Measurements from ENCODE around the gene PTPRN2.

Gene PTPRN2

GRCh38 chr7:158401295-158401694 is 186.3 kb downstream of the PTPRN2 start:
- DNase-seq (ENCODE audit: low spot score): no peak

DNA sequence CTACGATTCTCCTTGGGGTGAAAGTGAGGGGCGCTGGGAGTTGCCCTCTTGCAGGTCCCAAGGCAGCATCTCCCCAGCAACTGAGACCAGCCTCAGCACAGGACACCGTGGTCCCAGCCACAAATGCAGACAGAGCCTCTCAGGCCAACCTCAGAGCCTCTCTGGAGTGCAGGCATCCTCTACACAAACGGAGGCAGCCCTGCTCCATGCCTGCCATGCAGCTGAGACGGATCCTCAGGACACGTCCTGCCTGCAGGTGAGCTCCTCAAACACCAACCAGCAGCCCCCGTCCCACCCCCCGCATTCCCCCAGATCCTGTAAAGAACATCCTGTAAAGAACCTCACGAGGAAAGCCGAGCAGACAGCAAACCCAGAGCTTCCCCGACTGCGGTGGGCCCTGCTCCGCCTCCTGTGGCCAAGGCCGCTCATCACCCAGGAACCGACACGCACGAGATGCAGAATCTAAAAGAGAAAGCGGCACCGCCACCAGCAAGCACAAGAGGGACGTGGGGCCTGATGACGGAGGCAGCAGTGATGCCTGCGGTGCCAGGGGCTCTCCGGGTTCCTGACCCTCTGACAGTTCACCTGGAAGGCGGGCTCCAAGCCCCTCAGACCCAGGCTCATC is 186.9 kb downstream of the PTPRN2 start:
- no peak for DNase-seq (ENCODE audit: low spot score)

- no peak for DNase-seq (ENCODE audit: low spot score)
These were observed 187.9 kb downstream of the PTPRN2 start for GRCh38 chr7:158399762-158400161.

DNA sequence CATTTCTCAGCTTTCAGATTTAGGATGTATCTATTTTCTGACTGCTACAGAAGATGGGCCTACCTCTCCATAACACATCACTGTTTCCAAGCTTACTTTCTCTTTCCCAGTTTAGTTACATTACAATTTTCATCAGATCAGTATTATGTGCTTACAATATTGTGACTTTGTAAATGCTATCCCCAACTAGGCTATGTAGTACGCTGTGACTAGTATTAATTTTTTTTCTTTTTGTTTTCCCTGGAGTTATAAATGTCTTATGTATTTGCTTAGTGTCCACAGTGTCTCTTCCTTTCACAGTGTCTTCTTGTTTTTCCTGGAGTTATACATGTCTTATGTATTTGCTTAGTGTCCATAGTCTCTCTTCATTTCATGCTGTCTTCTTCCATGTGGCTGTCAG is 188.9 kb downstream of the PTPRN2 start:
- no peak for DNase-seq (ENCODE audit: low spot score)

- no peak for DNase-seq (ENCODE audit: low spot score)
These were observed 189.7 kb downstream of the PTPRN2 start for GRCh38 chr7:158397885-158398284.

- no peak for DNase-seq (ENCODE audit: low spot score)
These were observed 190.4 kb downstream of the PTPRN2 start for GRCh38 chr7:158396982-158397862.

- no peak for DNase-seq (ENCODE audit: low spot score)
These were observed 191.2 kb downstream of the PTPRN2 start for GRCh38 chr7:158396301-158396905.

DNA sequence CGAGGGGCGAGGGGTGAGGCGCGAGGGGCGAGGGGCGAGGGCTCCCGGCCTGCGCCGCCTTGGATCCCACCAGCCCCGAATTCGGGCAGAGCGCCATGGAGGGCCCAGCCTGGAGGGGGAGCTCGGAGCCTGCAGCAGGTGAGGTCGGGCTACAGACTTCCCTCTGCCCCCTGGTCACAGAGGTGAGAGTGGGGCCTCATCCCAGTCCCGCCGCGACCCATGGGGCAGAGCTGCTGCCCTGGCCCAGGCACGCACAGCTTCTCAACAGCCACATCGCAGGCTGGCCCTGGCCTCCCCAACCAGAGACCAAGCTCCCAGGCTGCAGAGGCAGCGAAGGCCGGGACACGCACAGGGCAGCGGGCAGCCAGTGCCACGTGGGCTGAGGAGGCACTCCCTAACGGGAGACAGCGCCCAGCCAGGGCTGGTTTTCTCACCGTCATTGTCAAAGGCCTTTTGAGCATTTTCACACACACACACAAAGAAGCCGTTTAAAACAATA is 191.8 kb downstream of the PTPRN2 start:
- peak; percentile 64 for DNase-seq (ENCODE audit: low spot score)

- DNase-seq (ENCODE audit: low spot score): no peak
These were observed 192.3 kb downstream of the PTPRN2 start for GRCh38 chr7:158395349-158395748.

- DNase-seq (ENCODE audit: low spot score): no peak
These were observed 192.7 kb downstream of the PTPRN2 start for GRCh38 chr7:158394936-158395335.

- DNase-seq (ENCODE audit: low spot score): no peak
These were observed 193.5 kb downstream of the PTPRN2 start for GRCh38 chr7:158393926-158394625.

GRCh38 chr7:158392251-158392650 is 195.4 kb downstream of the PTPRN2 start:
- no peak for DNase-seq (ENCODE audit: low spot score)

DNA sequence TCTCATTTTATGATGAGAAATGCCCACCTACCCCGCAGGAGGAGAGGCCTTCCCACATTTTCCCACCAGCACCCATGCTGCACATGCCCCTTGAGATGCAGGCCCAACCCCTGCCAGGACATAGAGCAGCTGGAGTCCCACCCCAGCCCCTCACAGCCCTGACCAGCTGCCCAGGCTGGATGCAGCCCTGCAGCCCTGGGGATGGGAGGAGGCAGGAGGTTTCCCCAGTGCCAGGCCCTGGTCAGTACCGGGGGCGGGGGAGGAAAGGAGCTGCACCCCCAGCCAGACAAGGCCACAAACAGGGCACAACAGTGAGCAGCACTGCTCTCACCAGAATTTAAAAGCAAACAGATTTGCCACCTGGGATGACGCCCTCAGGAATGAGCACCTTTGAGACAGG is 196.1 kb downstream of the PTPRN2 start:
- no peak for DNase-seq (ENCODE audit: low spot score)

- no peak for DNase-seq (ENCODE audit: low spot score)
These were observed 196.5 kb downstream of the PTPRN2 start for GRCh38 chr7:158391141-158391540.

- DNase-seq (ENCODE audit: low spot score): no peak
These were observed 197.2 kb downstream of the PTPRN2 start for GRCh38 chr7:158390460-158390859.

DNA sequence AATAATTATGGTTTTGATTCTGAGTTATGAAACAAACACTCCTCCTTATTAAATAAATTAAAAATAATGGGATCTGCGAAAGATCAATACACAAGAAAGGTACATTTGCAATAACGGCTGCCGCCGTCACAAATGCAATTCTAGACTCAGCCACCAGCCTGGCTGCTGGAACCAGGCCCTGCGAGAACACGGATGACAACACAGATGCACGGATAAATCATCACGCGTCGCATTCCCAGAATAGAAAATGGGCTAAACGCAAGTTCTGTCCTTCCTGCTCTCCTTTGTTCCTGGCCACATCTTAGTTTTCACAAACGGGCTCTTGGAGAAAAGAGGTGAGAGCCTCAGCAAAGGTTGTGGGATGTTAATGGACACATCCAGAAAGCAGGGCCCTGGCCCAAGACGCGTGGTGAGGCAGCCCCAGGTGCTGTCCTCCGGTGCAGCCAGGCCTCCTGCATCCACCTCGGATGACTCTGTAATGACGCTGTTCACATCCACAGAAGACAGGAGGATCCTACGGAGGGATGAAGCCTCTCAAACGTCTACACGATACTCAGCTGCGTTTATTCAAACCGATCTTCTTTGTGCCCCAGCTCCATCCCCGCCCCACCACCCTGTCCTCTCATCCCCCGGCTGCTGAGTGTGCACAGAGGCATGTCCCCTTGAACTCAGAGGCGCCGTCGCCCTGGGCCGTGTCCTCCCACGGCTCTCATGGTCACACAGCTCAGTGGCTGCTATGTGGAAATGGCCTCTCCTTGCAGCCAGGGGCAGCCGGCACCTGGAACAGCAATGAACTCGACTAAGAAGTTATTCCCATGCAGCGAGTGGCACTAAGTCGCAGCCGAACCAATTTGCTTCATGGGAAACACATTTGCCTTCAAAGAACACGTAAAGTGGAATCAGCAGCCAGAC is 197.9 kb downstream of the PTPRN2 start:
- no peak for DNase-seq (ENCODE audit: low spot score)

DNA sequence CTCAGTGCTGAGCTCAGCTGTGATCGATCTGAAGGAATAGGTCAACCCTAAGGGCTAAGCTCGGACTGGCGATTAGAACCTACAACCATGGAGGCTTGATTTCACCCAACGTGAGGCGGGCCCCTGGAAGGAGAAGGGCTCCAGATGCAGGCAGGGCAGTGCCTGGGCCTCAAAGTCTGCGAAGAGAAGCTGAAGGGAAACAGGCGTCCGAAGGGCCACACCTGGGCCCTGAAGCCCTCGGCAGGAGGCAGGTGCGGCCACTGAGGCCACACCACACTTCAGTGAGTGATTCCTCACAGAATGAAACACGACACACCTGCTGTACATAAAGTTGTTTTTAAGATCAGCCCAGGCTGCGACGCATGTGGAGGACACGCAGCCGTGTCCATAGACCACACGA is 198.7 kb downstream of the PTPRN2 start:
- DNase-seq (ENCODE audit: low spot score): no peak

- DNase-seq (ENCODE audit: low spot score): no peak
These were observed 199.6 kb downstream of the PTPRN2 start for GRCh38 chr7:158388072-158388471.

DNA sequence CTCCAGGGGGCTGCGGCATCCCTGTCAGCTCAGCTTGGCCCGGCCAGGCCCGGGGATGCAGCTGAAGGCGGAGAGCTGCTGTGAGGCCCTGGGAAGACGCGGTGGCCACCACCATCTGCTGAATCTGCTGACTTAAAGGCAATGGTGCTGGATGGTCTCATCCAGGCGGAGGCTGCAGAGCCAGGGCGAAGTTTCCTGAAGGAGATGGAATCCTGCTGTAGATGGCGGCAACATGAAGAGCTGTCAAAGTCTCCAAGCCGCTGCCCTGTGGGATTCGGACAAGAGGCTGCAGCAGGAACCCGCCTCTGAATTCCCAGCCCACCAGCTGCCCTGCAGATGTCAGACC is 200.1 kb downstream of the PTPRN2 start:
- no peak for DNase-seq (ENCODE audit: low spot score)

DNA sequence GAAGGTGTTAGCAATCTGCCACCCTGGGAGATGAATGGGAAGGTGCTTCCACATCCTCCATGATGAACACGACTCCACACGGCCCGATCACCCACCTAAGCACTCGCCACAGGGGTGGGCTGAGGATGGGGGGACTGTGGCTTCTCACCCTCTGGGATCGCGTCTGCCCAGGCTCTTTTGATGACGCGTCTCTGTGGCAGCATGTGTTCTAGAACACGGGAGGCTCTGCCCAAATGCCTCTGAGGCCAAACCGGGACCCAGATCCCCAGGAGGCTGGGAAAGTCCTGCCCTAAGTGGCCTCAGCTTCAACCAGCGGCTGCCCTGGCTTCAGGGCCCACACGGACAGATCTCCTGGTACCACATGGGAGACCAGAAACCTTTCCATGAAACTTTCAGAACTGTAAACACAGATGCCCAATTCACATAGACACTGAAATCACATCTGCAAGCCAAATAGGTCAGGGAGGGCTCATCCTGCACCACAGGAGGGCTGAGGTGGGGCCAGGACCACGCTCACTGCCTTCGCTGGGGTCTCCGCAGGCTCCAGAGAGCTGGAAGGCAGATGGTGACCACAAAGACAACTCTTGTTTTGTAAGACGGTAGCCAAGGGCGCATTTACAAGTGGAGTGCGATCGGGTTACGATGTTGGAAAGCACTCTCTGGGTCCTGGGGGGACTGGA is 200.6 kb downstream of the PTPRN2 start:
- no peak for DNase-seq (ENCODE audit: low spot score)

DNA sequence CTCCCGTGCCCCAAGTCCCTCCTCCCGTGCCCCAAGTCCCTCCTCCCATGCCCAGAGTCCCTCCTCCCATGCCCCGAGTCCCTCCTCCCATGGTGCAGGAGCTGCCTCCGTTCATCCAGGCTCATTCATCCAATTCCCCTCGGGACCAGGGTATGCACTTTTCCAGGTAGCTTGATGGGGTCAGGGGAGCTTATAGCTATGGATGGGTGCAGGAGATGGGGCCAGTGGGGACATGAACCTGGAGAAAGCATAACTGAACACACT is 201.3 kb downstream of the PTPRN2 start:
- DNase-seq (ENCODE audit: low spot score): no peak

Data from SW480 (cell line).